Left cardiac atrium (tissue), 4 donors: ENCODE measurements around the gene PUS10. TPM values are rescaled to one million over a fixed set of nuclear protein-coding genes. Genes with fewer than 3 reads are reported as not detected.
"Not testable (repeated sequence)": the region's sequence is repeated elsewhere in the genome, so short reads cannot be mapped to it uniquely, and the experiment has no call there.

Experiments used
- ATAC-seq, 2 donors: fragments of 200-7000 bp; cut with Tn5 transposase; one replicate each; pipeline ENCODE4 v1.9.1; 2020; ENCODE audit warnings: mild to moderate bottlenecking in 2 of 2, moderate library complexity in 2 of 2
- DNase-seq: peaks from one replicate; pipeline ENCODE4 v3.0.0-alpha.2; 2020
- intact Hi-C, 2 donors: fragments of 100-400 bp; cut with DNase I; formaldehyde crosslinking; loops; one replicate each; pipeline versions ENCODE4 v1.14.1 to v1.15.1; 2022 to 2023
- long read RNA-seq: library from polyadenylated mRNA; unstranded; transcript quantifications from one replicate; pipeline ENCODE4 v2.0.0, GENCODE V29; 2021
- total RNA-seq, 2 donors: library from RNA; stranded (reverse); fragmentation: NEBNext Ultra II Directional; extraction: Animal tissue kit (Norgen Biotek cat#: 25700); gene quantifications; one replicate each; pipeline ENCODE4 v1.2.1, GENCODE V29; 2021
- donor health status: DM: no; HTN: yes; CAD: no.
- donor health status: DM: no; HTN: yes; CAD: no; lungs with severe emphysema.
- donor health status: DM: yes; HTN: yes; CAD: no.
- donor health status: Dilated cardiomyopathy.

Gene PUS10
- total RNA-seq = 1 to 10 TPM; 4.0 to 4.2 TPM
- long read RNA-seq, partial matches to known transcripts = 0 of 3 reads
- long read RNA-seq, other reads (novel, unspliced or antisense) = 1 of 3 reads

GRCh38 chr2:61017556-61018317, at the start of gene PUS10, which contains the start of gene PEX13:
TSS of gene PUS10 (minus strand) at chr2:61018255. CDS start at chr2:61011890, 6,365 bp downstream.
TSS of gene PEX13 (plus strand) at chr2:61017720. CDS start at chr2:61017760, 40 bp downstream.
- intact Hi-C loops = no loop called here
- peak; percentile 96 to 98 for ATAC-seq

GRCh38 chr2:61065714-61066709, 48.0 kb upstream of the PUS10 start, which contains the start of gene SANBR:
TSS of gene SANBR (plus strand) at chr2:61065871. CDS start at chr2:61070351, 4,480 bp downstream.
- intact Hi-C loops = no loop called here
- peak; percentile 99 for ATAC-seq
- DNase-seq = peak; percentile 89

More at GRCh38 chr2:61017556-61018317, at the start of gene PUS10, which contains the start of gene PEX13:
- peak; percentile 79 for DNase-seq

- intact Hi-C loops = no loop called here
- DNase-seq = no peak
Observed at GRCh38 chr2:61059382-61059781, 41.3 kb upstream of the PUS10 start.

GRCh38 chr2:61057562-61057961, 39.5 kb upstream of the PUS10 start:
- ATAC-seq (no peak), DNase-seq (no peak)
- intact Hi-C loops = no loop called here

More at GRCh38 chr2:61059382-61059781, 41.3 kb upstream of the PUS10 start:
- no peak for ATAC-seq

GRCh38 chr2:61055557-61055956, 37.5 kb upstream of the PUS10 start:
- DNase-seq (no peak), ATAC-seq (no peak)
- intact Hi-C loops = no loop called here

GRCh38 chr2:61045999-61046398, 27.9 kb upstream of the PUS10 start:
- intact Hi-C loops = no loop called here
- ATAC-seq = peak in 1 of 2 donors; percentile 42
- DNase-seq = no peak

- intact Hi-C loops = no loop called here
- ATAC-seq = no peak
- no peak for DNase-seq
Observed at GRCh38 chr2:61045226-61045625, 27.2 kb upstream of the PUS10 start.

- DNase-seq = no peak
- ATAC-seq = peak; percentile 66 to 78
- intact Hi-C loops = no loop called here
Observed at GRCh38 chr2:61044636-61045035, 26.6 kb upstream of the PUS10 start.

- ATAC-seq = peak in 1 of 2 donors; percentile 43
- intact Hi-C loops = no loop called here
- no peak for DNase-seq
Observed at GRCh38 chr2:61042807-61043206, 24.8 kb upstream of the PUS10 start.

- ATAC-seq, DNase-seq, intact Hi-C loops: not testable (repeated sequence)
Observed at GRCh38 chr2:61036643-61037042, 18.6 kb upstream of the PUS10 start.

- ATAC-seq, intact Hi-C loops, DNase-seq: not testable (repeated sequence)
Observed at GRCh38 chr2:61034592-61034991, 16.5 kb upstream of the PUS10 start.

GRCh38 chr2:61029533-61029932, 11.5 kb upstream of the PUS10 start:
- no peak for DNase-seq
- no peak for ATAC-seq
- intact Hi-C loops = no loop called here

- intact Hi-C loops = no loop called here
- no peak for DNase-seq
- ATAC-seq = no peak
Observed at GRCh38 chr2:61023670-61024069, 5.6 kb upstream of the PUS10 start.

- no peak for ATAC-seq
- intact Hi-C loops = no loop called here
- DNase-seq = no peak
Observed at GRCh38 chr2:61021228-61021660, 3.2 kb upstream of the PUS10 start.

- intact Hi-C loops = no loop called here
- ATAC-seq = no peak
Observed at GRCh38 chr2:61018798-61019197, 743 bp upstream of the PUS10 start.

GRCh38 chr2:61018318-61018755, 282 bp upstream of the PUS10 start:
- intact Hi-C loops = no loop called here
- no peak for ATAC-seq

More at GRCh38 chr2:61018798-61019197, 743 bp upstream of the PUS10 start:
- no peak for DNase-seq

GRCh38 chr2:61017003-61017555, 976 bp downstream of the PUS10 start:
- ATAC-seq (peak; percentile 83 to 94), DNase-seq (peak; percentile 64)
- intact Hi-C loops = no loop called here

More at GRCh38 chr2:61018318-61018755, 282 bp upstream of the PUS10 start:
- DNase-seq = no peak

- DNase-seq (no peak), ATAC-seq (no peak)
- intact Hi-C loops = no loop called here
Observed at GRCh38 chr2:61016392-61017002, 1.6 kb downstream of the PUS10 start.
